HEK293T (cell line): ENCODE data around the gene IL10.

Source experiments
- ARNT ChIP-seq: fragments of 450-650 bp; IDR thresholded peaks from 2 replicates; pipeline ENCODE4 v1.6.1; 2017; ENCODE audit warnings: mild to moderate bottlenecking
- FOXA1 ChIP-seq: fragments of 450-650 bp; IDR thresholded peaks from 2 replicates; pipeline ENCODE4 v1.6.1; 2016; ENCODE audit warnings: mild to moderate bottlenecking
- FOXM1 ChIP-seq: fragments of 450-650 bp; IDR thresholded peaks from 2 replicates; pipeline ENCODE4 v1.6.1; 2017; ENCODE audit warnings: mild to moderate bottlenecking, borderline replicate concordance
- L3MBTL2 ChIP-seq: fragments of 450-650 bp; conservative IDR thresholded peaks from 2 replicates; pipeline ENCODE4 v1.6.1; 2016; ENCODE audit warnings: mild to moderate bottlenecking
- LEF1 ChIP-seq: fragments of 450-650 bp; IDR thresholded peaks from 2 replicates; pipeline ENCODE4 v1.6.1; 2017; ENCODE audit warnings: mild to moderate bottlenecking, borderline replicate concordance
- NFRKB ChIP-seq: fragments of 450-650 bp; IDR thresholded peaks from 2 replicates; pipeline ENCODE4 v1.6.1; 2016; ENCODE audit warnings: mild to moderate bottlenecking, moderate library complexity
- SUZ12 ChIP-seq: fragments of 450-650 bp; IDR thresholded peaks from 2 replicates; pipeline ENCODE4 v1.6.1; 2016; ENCODE audit warnings: mild to moderate bottlenecking
- TARDBP ChIP-seq: fragments of 450-650 bp; IDR thresholded peaks from 2 replicates; pipeline ENCODE4 v1.6.1; 2016

- TF ChIP-seq FOXA1 (no peak), NFRKB (no peak), SUZ12 (no peak), LEF1 (no peak), L3MBTL2 (no peak), ARNT (no peak), FOXM1 (no peak), TARDBP (no peak)
These were observed 44.2 kb downstream of the IL10 start for GRCh38 chr1:206727981-206728696.
